Fibroblast of skin of scalp (primary cell): ENCODE data around the gene L2HGDH. TPM values are rescaled to one million over a fixed set of nuclear protein-coding genes. Genes with fewer than 3 reads are reported as not detected.
"Not testable (repeated sequence)": the region's sequence is repeated elsewhere in the genome, so short reads cannot be mapped to it uniquely, and the experiment has no call there.

Experiments used
- DNase-seq: peaks from one replicate; pipeline ENCODE4 v3.0.0-alpha.2; 2013
- polyA plus RNA-seq, 2 experiments: library from polyadenylated mRNA; unstranded; fragments of 120-200 nt; gene quantifications; one replicate each; pipeline ENCODE4 v1.2.1, GENCODE V29; 2013; ENCODE audit not compliant: insufficient read length in 2 of 2

Gene L2HGDH
- polyA plus RNA-seq (2013, experiment 1 of 2; ENCODE audit: insufficient read length), result 3.1 TPM
- polyA plus RNA-seq (2013, experiment 2 of 2; ENCODE audit: insufficient read length), result 3.1 TPM

DNA sequence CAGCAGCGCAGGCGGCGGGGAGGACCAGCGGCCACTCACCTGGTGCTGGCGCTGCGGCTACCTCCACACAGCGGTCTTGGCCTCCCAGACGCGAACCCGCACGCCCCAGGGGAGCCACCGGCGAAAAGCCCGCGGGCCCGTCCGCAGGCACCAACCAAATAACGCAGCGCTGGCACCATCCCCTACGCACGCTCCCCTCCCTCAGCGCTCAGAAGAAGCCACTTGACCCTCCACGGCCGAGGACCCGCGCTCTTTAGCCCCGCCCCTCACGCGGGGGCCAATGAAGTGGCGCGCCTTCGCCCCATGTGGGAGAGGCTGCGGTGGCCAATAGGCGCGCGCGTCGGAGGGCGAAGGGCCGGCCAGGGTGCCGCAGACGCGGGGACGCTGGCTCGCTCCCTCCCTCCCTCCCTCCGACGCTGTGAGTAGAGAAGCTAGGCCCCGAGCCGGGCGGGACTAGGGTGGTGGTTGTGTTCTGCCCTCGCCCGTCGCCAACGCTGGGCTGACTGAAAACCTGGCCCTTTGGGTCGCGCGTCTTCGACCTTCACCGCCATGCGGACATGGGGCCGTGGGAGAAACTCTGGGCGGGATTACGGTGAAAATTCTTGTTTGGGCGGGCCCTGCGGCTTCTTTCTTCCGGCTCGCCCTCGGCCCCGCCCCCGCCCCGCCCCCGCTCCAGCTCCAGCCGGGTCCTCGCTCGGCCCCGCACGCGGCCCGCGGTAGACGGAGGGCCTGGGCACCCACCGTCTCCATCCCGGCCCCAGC is at the start of gene L2HGDH, which contains the start of gene DMAC2L:
L2HGDH (minus strand) TSS at position 258 of the 762 bp plus-strand sequence; CDS start at position 179, 79 bp downstream.
DMAC2L (plus strand) TSS at position 353 of the 762 bp plus-strand sequence. CDS start 9,164 bp downstream, outside the sequence.
- DNase-seq, result peak; percentile 95

DNA sequence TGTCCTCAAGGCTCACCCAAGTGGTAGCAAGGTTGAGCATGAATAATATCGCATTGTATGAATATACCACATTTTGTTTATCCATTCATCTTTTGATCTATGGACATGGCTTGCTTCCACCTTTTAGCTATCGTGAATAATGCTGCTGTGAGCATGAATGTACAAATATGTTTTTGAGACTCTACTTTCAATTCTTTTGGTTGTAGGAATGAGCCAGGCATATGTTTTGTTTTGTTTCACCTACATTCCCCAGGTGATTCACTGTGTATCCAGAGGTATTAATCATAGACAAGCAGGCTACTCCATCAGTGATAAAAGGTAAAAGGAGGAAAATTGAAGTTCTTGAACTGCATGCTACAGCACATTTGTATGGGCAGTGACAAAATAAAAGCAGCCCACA is 48.8 kb upstream of the L2HGDH start:
- DNase-seq, result no peak

DNA sequence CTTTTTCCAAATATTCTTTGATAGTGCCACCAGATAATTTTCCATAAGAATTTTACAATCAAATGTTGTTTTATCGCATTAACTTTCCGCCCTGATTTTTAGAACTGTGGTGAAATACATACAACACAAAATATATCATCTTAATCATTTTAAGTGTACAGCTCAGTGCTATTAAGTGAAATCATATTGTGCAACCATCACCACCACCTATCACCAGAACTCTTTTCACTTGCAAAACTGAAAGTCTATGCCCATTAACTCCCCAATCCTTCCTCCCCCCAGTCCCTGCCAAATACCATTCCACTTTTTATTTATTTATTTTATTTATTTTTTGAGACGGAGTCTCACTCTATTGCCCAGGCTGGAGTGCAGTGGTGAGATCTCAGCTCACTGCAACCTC is 48.1 kb upstream of the L2HGDH start:
- DNase-seq, result no peak

DNA sequence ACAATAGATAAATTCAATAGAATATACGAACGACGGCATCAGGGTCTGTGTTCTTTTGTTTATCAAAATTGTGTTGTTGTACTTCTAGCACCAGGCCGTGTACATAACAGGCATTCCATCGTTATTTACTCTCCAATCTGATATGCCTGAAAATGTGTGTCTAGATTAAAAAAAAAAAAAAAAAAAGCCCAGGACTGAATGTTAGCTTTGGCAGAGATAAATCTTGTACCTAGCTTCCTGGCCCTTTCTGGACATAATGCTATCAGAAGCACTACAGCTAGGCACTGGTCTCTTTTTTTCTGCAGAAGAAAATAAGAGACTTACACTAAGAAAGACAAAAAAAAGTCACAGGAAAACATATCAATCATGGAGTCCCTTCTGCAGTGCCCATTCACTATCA is 47.6 kb upstream of the L2HGDH start:
- no peak for DNase-seq

DNA sequence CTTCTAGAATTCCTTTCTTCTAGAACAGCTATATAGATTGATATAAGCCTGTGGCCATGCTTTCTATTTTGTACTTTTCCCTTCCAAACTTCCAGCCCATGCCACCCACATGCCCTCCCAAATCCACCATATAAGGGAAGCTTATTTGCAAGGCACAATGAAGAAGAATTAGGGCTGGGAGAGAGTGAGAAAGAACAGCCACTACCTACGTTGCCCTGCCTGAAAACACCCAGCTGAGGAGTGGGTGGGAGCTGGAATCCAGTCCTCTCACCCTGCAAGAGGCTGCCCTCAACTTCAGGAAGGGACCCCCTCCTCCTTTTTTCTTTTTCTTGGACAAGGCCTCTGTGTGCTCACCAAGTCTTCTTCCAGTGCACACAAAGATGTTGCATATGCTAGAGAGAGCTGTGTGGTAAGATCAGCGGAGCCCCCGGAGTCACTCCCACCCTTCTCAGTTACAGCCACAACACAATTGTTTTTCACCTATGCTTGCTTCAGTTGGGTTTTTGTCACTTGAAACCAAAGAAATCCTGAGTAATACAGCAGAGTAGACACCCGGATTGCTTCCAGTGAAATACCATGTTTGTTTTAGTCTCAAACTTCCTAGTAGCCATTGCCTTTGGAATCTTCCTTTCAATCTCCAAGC is 45.8 kb upstream of the L2HGDH start:
- DNase-seq, result no peak

DNA sequence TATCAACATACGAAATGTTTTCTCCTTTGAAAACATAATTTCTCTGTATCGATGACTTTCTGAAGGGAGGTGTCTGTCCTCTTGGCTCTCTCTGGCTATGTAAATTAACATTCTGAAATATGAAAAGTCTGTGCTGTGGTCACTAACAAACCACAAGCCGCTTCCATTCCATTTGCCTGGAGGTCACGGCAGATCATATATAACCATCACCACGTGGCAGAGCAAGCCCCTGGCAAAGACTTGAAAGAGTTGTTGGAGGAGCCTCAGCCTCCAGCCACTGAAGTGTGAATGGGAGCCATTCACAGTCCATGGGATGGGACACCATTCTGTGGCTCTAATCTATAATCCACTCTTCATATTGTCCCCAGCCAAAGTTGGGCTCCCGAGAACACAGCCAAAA is 45.1 kb upstream of the L2HGDH start:
- DNase-seq, result peak; percentile 53

DNA sequence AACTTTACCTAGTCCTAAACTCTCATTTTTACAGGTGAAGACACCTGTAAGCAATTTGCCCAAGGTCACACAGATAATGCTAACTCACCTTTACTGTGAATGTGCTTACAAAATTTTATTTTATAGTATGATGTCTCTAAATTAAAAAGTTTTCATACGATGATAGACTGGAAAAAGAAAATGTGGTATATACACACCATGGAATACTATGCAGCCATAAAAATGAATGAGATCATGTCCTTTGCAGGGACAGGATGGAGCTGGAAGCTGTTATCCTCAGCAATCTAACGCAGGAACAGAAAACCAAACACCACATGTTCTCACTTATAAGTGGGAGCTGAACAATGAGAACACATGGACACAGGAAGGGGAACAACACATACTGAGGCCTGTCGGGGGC is 44.3 kb upstream of the L2HGDH start:
- not testable (repeated sequence) for DNase-seq

DNA sequence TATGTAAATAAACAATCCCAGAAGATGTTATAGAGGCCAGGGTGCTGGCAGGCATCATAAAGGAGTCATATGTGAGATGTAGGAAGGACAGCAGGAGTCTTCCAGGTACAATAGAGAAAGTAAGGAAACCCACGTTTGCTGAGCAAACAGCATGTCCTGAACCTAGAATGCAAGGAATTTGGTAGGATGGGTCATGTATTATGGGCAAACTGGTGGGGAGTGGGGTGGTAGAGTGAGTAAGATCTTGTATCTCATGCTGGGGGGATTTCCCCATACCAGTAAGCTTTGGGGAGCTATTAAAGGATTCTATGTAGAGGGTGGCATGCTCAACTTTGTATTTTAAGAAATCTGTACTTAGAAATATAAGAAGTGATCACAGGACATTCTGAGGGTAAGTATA is 43.7 kb upstream of the L2HGDH start:
- DNase-seq, result no peak

DNA sequence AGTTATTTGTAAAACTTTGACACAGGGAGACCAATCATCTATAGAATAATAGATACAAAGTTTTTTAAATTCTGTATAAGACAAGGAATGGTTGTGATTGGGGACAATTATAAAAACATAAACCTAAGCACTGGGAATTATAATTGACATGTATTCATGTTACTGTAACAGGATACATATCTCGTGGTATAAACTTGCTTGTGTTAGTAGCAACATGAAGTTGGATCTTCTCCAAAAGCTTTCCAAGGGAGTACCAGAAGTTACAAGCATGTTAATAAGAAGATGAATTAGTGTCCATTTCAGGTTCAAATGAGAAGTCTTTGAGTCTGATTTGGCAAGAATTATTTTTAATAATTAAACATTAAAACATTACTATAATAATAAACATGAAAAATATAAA is 42.5 kb upstream of the L2HGDH start:
- DNase-seq, result no peak

DNA sequence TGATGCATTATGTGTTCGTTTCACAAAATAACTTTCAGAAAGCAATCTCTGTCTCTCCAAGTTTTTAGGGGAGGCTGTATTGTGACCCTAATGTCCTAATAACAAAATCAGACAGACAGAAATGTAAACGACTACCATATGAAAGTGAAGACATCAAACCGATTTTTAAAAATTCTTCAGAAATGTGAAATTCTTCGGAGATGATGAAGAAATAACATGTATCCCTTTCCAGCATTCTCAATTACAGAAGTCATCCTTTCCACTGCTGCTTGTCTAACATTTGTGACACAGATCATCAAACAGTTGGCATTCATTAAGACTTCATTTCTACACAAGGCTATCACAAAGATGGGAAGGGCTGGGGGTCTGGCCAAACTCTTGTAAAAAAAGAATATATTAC is 41.1 kb upstream of the L2HGDH start:
- peak; percentile 76 for DNase-seq

DNA sequence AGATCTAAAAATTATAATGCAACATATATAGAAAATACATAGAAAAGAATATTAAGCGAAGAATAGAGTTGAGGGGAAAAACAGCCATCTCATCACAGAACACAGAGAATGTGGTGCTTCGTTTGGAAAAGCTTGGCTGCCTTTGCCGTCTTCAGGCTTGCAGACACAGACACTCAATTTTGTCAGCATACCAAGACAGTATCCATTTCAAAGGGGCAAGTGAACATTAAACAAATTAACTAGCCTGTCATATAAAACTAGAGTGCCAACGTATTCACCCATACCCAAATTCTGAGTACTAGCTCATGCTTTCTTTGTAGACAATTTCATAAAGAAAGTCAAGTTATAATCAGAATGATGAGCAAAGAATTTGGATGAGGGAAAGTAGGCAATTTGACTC is 40.6 kb upstream of the L2HGDH start:
- no peak for DNase-seq

DNA sequence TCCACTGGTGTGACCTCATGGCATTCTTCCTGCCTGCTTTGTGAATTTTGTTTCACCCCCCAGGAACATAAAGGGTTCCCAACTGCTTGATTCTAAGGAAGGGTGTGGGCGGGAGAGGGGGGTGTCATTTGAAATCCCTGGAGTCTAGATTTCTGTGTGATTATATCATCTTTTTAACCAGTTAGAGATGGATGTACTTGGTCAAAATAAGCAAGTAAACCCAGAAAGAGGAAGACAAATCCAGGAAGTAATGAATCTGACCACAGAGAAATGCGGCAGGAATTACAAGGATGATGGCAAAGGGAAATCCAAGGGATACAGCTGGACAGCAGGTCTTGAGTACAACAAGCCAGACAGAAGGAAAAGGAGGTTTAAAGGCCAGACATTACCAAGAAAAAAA is 38.9 kb upstream of the L2HGDH start:
- peak; percentile 94 for DNase-seq

DNA sequence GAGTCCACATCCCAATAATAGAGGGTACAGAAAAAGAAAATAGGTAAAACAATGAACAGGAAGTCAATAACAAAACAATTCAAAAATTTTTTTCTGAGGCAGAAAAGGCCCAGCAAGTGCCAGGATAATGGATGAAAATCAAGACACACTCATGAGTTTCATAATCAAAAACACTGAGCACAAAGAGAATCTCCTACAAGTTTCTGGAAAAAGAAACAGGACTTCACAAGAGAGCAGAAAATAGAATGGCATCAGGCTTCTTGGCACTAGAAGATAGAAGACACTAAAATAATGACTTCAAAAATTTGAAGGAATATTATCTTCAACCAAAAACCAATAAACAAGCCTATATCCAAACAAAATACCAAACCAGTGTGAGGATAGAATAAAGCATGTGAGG is 36.9 kb upstream of the L2HGDH start:
- no peak for DNase-seq

DNA sequence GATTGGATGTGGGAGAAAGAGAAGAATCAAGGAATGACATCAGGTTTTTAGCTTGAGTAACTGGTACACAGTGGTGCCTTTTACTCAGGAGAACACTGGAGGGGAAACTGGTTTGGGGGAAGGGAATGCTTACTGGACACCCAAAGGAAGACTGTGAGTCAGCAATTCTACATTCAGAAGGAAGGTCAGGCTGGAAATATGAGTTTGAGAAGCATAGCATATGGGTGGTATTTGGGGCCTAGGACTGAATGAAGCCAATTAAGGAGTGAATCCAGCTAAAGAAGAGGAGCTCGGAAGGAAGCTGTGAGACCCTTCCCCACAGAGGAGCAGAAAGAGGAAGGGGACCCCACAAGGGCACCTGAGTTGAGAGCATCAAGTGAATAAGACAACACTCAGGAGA is 35.5 kb upstream of the L2HGDH start:
- DNase-seq, result peak; percentile 82

DNA sequence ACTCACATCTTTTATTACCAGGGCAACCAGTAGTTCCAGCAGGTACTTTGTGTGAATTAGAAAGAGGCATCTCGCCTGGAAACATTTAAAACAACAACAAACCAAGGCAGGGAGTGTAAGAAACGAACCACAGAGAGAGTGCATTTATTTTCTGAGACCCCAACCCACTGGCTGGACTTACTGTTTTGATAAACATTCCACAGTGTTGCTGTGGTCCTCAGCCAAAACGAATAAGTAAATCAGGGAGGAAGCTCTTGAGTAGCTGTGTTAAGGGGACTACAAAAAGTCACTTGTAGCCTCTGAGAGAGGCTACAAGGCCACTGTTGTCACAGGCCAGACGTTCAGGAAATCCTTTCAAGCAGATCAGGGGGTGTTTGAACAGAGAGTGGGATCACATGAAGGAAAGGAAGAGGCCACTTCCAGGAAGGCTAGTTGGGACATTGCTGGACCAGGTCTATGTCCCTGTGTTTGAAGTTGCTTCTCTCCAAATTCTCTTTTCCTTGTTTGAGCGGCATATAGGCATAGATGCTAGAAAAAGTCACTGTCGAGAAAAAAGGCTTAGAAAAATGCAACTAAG is 33.9 kb upstream of the L2HGDH start:
- no peak for DNase-seq

DNA sequence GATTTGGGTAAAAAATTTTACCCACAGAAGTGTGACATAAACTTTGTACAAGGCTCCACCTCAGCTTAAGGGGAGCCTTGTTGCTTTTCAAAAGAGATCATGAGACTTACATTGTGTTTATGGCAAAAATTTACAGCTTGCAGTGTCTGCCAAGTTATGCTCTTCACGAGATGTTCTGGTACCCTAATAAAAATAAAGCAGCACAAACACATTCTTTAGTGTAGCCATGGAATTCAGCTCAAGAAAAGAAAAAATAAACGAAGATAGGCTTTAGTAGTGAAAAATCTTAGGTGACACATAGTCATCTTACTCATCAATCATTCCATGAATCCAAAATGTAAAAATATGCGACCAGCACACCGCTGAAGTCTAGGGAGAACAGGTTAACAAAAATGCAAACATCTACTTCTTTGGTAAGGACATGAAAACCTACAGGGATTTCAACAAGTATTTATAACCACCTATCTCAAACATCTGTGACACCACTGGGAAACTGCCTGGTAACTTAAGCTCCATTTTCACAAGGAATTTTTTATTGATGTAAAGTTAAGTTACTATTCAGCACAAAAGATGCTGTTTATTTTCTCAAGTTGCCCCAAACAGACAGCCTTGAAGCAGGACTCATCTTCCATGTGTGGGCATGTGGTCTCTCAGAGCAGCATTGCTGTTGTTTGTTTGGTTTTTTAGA is 33.0 kb upstream of the L2HGDH start:
- peak; percentile 68 for DNase-seq

DNA sequence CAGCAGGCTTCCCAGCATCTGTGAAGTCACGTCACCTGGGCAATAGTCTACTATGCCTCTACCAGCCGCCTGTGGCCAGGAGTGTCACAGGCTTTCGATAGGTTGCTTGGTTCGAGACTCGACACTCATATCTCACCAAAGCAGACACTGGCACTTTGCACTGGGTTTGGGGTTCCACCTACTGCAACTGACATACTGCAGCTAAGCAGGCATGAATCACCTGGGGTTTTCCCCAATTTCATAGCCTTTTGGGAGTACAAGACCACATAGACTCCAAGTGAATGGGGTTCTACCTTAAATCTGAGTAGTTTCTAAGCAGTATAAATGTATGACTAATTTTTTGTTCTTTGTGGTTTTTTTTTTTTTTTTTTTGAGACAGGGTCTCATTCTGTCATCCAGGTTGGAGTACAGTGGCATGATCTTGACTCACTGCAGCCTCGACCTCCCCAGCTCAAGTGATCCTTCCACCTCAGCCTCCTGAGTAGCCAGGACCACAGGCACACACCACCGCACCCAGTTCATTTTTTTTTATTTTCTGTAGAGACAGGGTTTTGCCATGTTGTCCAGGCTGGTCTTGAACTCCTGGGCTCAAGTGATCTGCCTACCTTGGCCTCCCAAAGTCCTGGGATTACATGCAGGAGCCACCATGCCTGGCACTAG is 32.2 kb upstream of the L2HGDH start:
- no peak for DNase-seq

DNA sequence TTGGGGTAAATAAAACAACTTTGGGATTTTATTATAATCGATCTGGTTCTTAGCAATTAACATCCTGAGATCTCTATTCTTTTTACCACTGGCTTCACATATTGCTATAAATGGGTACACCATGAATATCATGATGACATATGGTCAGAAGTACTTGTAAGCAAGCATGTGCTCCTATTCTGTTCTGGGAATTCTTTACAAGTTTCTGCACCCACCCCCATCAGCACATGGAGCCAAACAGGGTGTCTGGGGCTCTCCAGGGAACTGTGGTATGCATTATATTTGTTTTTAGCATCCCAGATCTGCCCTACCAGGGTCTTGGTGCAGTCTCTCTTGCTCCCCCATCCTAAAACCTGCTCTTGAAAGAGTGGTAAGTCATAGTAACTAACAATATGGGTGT is 31.4 kb upstream of the L2HGDH start:
- peak; percentile 81 for DNase-seq

DNA sequence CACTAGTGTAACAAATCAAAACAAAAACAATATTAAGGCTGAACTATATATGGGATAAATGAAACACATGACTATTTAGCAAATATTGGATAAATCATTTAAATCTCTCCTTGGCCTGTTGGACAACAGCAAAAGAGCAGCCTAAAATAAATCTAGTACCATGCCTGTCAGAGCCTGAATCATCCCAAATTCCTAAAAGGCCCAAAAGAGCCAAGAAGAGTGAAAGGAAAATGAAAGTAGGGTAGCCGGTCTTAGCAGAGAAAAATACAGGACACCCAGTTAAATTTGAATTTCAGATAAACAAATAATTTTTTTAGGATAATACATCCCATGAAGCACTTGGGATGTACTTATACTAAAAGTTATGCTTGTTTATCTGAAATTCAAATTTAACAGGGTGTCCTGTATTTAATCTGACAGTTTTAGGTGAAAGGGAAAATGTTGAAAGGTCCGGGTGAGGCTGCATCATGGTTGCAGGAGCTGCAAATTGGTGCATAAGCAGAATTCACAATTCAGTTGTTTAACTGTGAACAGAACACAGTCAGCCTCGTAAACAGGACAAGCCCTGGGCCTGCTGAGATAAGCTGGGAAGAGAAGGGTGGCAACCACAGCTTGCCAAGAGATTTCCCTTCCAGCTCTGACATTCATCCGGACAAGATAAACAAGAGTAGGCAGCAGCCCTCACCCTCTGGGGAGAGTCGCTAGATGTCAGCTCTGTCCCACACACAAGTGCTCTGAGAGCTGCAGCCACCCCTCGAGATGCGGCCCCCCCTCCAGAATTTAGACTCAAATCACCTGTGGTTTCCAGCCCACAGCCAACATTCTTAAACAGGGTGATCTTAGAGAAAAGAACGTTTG is 30.4 kb upstream of the L2HGDH start:
- peak; percentile 93 for DNase-seq

DNA sequence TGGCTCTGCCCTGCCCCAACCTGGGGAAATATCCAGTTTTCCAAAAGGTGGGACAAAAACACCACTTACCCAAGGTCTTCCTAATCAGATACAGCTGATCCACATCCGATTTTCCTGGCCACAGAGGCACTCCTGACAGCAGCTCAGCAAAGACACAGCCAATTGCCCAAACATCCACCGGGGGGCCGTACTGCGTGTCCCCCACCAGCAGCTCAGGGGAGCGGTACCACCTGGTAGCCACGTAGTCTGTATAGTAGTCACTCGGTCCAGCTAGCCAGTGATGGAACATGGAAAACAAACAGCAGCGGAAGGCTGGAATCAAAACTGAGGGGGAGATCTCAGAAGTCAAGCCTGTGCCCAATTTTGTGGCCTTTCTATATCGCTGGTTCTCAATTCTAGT is 28.9 kb upstream of the L2HGDH start:
- no peak for DNase-seq

DNA sequence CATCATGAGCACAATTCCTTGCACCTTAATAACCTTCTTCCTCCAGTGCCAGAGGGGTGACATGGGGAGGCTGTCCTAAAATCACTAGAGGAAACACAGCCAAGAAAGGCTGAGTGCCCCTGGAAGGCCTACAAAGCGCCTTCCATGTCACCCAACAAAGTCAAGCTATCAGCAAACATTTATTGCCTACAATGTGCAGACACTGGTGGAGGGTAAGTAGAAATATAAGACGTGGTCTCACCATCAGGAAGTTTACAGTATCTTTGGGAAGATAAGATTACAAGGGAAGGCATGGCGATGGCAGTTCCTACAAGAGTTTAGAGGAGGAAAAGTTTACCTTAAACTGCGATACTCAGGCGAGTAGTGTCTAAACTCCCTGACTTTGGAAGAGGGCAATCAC is 28.0 kb upstream of the L2HGDH start:
- no peak for DNase-seq
